Measurements from ENCODE around the gene MYH14.
"Not testable (repeated sequence)": the region's sequence is repeated elsewhere in the genome, so short reads cannot be mapped to it uniquely, and the experiment has no call there.

The MYH14 gene

DNA sequence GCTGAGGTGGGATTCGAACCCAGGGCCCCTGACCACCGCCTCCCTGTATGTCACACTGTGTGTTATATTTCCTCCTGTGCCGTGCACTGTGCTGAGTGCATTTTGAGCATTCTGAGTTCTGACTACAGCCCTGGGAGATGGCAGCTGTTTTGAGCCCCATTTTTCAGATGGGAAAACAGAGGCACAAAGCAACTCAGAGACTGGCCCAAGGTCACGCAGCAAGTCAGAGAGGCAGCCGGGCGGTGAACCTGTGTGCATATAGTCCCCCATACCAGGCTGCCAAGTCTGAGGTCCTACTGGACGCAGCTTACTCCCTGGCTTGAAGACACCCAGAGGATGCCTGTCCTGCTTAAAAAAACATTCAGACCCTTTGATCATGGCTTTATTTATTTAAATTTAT, 17.7 kb downstream of the MYH14 start:
- H3K27ac ChIP-seq = no peak overlapping the region
- no peak overlapping the region for H3K4me3 ChIP-seq

DNA sequence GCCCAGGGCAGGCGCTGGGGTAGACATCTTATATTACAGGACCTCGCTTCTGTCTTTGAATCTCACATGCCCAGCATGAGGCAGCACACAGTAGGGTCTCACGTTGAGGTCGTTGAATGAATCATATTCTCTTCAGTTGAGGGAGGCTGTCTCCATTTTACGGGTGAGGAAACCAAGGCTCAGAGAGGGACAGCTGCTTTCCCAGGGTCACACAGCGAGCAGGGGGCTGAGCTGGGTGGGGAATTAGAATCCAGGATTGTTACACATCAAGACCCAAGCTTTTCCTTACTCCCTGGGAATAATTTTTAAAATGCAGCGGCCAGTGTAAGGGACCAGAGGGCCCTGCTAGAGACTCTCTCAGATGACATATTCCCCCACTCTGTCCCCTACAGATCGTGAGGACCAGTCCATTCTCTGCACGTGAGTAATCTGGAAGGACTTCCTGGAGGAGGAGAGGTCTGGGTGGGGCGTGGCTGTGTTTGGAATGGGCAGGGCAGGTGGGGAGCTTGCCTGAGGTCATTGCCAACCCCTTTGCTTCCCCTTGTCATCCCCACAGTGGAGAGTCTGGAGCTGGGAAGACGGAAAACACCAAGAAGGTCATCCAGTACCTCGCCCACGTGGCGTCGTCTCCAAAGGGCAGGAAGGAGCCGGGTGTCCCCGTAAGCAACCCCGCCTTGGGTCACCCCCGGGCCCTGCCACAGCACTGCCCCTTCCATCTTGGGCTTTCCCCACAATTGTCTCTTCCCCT, 19.4 kb downstream of the MYH14 start:
- no peak overlapping the region for H3K27ac ChIP-seq
- no peak overlapping the region for H3K4me3 ChIP-seq

DNA sequence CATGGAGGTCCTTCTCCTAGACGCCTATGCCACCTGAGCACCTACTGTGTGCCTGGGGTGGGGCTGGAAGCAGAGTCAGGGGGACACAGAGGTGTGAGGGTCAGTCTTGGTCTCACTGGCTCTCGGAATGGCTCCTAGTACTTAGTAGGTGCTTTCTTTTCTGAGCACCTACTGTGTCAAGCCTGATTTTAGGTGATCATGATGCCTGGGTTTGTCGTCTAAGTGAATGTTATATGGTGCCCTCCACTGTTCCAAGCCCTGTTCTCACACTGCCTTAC, 20.0 kb downstream of the MYH14 start:
- H3K27ac ChIP-seq = no peak overlapping the region
- H3K4me3 ChIP-seq = no peak overlapping the region

DNA sequence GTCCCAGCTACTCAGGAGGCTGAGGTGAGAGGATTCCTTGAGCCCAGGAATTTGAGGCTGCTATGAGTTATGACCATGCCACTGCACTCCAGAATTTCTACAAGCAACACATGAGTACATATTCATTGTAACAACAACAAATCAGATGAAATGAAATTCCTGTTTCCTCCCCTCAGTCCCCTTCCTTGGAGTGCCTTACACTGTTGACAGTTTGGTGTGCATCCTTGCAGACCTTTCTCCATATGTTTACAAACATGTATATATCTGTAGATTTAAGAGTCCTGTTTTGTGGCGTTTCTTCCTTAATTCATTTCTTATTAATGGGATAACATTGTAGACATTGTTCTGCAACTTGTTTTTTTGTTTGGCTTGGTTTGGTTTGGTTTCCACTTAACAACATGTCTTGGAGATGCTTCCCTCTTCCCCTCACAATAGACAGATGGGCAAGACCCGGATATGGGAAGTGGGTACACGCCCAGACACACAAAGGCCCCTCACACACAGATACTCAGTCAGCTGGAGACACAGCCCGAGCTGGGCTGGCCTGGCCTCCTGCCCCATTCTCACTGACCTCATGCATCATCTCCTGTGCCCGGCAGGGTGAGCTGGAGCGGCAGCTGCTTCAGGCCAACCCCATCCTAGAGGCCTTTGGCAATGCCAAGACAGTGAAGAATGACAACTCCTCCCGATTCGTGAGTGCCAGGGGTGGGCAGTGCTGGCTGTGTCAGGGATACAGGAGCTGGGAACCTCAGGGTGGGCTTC, 21.7 kb downstream of the MYH14 start:
- Histone ChIP-seq H3K4me3 (no peak overlapping the region), H3K27ac (no peak overlapping the region)

DNA sequence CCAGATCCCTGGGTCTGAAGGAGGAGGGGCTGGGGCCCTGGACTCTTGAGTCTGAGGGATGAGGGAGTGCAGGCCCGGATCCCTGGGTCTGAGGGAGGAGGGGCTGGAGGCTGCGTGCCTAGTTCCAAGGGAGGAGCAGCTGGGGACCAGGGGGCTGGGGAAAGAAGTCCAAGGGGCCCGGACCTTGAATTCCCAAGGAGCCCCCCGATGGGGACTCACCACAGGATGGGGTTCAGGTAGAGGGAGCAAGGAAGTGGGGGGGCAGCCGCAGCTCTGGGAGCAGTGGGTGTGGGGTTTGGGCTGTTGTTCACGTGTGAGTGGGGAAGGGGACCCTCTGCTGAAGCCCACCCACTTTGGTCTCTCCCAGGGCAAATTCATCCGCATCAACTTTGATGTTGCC, 23.1 kb downstream of the MYH14 start:
- H3K27ac ChIP-seq = no peak overlapping the region
- H3K4me3 ChIP-seq = no peak overlapping the region

DNA sequence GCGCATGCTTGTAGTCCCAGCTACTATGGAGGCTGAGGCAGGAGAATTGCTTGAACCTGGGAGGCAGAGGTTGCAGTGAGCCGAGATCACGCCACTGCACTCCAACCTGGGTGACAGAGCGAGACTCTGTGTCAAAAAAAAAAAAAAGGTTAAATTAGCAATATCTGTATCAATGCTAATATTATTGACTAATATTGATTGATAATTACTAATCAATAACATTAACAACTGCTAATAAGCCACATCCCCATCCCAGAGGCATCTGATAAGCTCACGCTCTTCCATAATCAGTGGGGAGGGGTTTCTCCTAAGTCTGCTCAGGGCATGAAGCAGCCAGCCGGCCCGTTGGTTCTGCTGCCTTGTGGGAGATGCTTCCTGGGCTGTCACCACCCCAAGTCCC, 24.7 kb downstream of the MYH14 start:
- H3K4me3 ChIP-seq, H3K27ac ChIP-seq: not testable (repeated sequence)

DNA sequence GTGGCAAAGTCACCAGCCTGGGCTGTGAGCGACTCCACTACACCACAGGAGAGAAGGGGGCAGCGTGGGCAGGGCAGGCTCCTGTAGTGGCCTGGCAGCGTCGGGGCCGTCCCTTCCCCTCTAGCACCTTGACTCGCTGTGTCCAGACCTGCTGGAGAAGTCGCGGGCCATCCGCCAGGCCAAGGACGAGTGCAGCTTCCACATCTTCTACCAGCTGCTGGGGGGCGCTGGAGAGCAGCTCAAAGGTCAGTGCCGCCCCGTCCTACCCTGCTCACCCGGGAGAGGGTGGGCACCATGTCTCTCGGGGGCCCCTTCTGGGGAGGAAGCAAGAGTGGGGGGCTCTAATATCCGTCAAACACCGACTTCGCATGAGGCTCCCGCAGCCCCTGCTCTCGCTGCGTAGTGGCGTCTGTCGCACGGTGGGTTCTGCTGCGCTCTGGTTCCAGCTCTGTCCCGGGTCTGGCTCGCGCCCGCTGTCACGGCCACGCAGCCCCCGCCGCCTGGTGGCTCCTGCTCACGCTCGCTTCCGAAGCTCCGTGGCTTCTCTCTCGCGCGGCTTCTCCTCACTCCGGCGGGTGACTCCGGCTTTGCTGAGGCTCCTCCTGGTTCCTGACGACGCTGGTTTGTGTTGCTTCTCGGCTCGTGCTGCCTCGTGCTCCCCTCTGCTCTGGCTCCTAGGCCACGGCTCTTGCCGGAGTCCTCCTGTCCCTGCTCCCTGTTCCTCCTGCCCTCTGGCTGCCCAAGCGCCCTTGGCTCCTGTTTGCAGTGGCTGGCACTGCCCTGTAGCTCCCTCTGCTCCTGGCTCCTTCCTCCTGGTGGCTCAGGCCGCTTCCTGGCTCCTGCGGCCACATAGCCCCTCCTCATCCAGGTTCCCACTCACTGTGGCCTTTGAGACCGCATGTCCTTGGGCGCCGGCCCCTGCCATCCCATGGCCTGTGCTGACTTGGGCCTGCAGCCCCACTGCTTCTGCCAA, 27.2 kb downstream of the MYH14 start:
- H3K4me3 ChIP-seq = no peak overlapping the region
- no peak overlapping the region for H3K27ac ChIP-seq

DNA sequence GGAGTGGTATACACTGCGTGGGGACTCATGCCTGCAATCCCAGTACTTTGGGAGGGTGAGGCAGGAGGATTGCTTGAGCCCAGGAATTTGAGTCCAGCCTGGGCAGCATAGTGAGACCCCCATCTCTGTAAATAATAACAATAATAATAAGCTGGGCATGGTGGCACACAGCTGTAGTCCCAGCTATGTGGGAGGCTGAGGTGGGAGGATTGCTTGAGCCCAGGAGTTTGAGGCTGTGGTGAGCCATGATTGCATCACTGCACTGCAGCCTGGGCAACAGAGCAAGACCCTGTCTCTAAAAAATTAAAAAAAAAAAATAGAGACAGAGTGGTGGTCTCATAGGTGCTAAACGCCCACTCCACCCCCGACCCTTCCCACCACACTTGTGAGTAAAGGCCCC, 28.0 kb downstream of the MYH14 start:
- H3K27ac ChIP-seq, H3K4me3 ChIP-seq: not testable (repeated sequence)

DNA sequence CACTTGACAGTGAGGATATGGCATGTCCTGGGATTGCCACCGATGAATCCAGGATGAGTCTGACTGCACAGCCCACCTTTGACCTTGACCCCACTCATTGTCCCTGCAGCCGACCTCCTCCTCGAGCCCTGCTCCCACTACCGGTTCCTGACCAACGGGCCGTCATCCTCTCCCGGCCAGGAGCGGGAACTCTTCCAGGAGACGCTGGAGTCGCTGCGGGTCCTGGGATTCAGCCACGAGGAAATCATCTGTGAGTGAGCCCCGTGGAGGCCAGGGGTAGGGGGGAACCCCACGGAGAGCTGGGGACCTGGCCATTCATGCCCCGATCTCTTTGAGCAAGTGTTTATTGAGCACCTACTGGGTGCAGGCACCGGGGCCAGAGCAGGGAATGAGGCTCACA, 28.4 kb downstream of the MYH14 start:
- H3K27ac ChIP-seq = no peak overlapping the region

DNA sequence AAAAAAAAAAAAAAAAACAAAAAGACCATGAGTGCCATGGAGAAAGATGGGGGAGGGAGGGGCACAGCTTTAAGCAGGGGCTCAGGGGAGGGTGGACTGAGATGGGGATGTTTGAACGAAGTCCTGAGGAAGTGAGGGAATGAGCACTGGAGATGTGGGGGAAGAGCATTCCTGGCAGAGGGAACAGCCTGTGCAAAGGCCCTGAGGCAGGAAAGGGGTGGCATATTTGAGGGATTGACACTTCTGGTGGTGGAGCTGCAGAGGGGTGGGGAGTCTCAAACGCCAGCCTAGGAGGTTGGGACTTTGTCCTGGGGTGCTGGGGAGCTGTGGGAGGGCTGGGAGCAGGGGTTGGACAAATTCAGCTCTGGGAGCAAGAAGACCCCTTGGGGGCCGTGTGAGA, 29.2 kb downstream of the MYH14 start:
- Histone ChIP-seq H3K4me3 (no peak overlapping the region), H3K27ac (no peak overlapping the region)

More for the DNA sequence above, 28.4 kb downstream of the MYH14 start:
- H3K4me3 ChIP-seq = no peak overlapping the region

DNA sequence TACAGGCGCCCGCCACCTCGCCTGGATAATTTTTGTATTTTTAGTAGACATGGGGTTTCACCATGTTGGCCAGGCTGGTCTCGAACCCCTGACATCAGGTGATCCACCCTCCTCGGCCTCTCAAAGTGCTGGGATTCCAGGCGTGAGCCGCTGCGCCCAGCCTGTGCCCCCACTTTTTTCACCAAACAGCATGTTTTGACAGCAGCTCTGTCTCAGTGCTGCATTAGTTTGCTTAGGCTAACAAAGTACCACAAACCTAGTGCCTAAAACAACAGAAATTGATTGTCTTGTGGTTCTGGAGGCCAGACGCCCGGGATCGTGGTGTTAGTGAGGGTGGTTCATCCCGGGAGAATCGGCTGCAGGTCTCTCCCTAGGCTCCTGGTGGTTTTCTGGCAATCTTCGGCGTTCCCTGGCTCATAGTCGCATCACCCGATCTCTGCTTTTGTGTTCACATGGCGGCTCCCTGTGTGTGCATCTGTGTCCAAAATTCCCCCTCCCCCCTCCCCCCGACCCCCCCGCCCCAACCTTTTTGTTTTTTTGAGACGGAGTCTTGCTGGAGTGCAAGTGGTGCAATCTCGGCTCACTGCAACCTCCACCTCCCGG, 30.0 kb downstream of the MYH14 start:
- H3K4me3 ChIP-seq = no peak overlapping the region
- no peak overlapping the region for H3K27ac ChIP-seq

DNA sequence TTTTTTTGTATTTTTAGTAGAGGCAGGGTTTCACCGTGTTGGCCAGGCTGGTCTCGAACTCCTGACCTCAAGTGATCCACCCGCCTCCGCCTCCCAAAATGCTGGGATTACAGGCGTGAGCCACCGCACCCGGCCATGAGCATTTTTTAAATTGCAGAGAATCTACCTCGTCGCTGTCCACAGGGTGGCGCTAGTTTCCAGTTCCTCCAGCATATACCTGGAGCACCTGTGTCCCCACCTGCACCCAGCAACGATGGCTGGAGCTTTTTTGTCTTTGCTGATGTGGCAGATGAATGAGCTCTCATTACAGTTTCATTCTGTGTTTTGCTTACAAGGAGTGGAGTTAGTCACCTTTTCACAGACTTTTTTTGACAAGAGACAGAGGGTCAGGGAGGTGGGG, 34.1 kb downstream of the MYH14 start:
- H3K4me3 ChIP-seq, H3K27ac ChIP-seq: not testable (repeated sequence)

DNA sequence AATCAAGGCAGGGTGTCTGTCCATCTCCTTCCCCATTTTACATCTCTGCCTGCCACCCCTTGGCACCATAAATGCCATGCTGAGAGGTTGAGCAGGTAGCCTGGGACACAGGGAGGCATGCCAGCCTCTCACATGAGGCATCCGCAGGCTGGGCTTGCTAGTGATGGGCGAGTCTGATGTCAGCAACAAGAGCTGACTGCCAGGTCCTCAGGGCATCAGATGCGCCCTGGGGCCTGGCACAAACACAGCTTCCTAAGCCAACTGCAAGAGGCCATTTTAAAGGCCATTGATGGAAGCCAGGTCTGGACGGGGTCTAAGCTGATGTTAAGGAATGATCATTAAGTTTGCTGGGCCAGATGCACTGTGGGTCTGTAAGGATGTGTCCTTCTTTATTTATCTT, 34.6 kb downstream of the MYH14 start:
- H3K4me3 ChIP-seq = no peak overlapping the region
- H3K27ac ChIP-seq = no peak overlapping the region

DNA sequence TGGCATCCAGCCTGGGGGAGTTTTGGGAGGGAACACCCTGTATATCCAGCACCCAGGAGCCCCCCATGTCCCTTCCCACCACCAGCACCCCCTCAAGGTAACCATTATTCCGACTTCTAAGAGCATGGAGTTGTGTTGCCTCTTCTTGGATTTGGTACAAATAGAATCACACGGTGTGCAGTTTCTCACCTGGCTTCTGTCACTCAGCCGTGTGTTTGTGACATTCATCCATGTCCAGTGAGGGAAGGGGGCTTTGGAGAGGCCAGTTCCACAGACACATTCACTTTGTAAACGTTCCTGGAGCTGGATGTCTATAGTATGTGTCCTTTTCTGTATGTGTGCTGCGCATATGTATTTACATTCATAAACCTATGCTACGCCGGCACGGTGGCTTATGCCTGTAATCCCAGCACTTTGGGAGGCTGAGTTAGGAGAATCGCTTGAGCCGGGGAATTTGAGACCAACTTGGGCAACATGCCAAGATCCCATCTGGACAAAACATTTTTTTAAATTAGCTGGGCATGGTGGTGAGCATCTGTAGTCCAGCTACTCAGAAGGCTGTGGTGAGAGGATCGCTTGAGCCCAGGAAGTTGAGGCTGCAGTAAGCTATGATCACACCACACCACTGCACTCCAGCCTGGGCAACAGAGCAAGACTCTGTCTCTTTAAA, 36.6 kb downstream of the MYH14 start:
- H3K4me3 ChIP-seq = no peak overlapping the region
- H3K27ac ChIP-seq = no peak overlapping the region

DNA sequence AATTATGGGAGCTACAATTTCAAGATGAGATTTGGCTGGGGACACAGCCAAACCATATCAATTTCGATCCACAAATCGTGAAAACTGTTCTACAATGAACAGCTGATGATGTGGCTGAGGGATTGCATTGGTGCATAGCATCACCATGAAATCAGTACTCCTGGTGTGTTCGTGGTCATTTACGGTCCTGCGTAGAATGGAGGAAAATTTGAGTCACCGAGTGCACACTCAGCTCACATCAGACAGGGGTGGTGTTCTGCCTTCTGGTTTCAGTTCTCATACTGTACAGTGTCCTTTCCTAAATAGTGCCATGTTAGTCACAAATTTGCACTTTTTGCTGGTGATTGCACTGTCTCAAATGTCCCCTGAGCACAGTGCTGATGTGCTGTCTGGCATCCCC, 39.2 kb downstream of the MYH14 start:
- Histone ChIP-seq H3K4me3 (no peak overlapping the region), H3K27ac (no peak overlapping the region)

DNA sequence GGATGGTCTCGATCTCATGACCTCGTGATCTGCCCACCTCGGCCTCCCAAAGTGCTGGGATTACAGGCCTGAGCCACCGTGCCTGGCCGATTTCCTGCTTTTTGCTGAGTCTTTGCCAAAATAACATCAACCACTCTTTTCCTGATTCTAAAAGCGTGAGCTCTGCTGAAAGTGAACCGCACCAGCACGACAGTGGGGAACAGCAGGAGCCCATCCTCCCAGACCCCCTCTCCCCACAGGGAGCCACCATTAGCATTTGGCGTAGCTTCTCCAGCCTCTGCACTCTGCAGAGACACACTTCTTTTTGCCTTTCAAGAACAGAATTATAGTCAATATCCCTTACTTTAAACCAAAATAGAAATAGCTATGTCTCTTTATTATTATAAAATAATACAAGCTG, 41.3 kb downstream of the MYH14 start:
- Histone ChIP-seq H3K27ac (no peak overlapping the region), H3K4me3 (no peak overlapping the region)

DNA sequence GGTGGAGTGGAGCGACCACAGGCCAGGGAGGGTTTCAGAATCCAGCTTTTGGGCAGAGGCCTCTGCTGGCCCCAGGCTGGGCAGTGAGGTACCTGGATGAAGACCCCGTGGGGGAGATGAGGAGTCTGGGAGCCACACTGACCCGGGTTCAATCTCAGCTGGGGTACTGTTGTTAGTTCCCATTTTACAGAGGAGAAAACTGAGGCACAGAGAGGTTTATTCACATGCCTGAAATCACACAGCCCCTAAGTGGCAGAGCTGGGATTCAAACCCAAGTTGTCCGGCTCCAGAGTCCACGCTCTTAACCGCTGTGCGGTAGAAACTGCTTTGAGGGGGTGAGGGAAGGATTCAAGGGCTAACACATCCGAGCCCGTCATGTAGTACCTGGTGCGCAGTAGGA, 45.0 kb downstream of the MYH14 start:
- no peak overlapping the region for H3K4me3 ChIP-seq
- no peak overlapping the region for H3K27ac ChIP-seq

DNA sequence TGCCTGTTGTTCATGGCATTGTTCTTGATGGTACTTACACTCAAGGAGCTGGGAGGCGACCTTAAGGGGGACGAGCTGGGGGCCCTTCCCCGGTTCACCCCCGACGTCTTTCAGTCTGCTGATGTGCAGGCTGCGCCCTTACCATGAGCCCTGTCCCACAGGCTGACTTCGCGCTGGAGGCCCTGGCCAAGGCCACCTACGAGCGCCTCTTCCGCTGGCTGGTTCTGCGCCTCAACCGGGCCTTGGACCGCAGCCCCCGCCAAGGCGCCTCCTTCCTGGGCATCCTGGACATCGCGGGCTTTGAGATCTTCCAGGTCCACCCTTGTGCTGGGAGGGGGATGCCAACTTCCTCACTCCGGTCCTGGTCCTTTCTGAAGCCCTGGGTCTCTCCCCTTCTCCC, 45.4 kb downstream of the MYH14 start:
- no peak overlapping the region for H3K4me3 ChIP-seq
- no peak overlapping the region for H3K27ac ChIP-seq

DNA sequence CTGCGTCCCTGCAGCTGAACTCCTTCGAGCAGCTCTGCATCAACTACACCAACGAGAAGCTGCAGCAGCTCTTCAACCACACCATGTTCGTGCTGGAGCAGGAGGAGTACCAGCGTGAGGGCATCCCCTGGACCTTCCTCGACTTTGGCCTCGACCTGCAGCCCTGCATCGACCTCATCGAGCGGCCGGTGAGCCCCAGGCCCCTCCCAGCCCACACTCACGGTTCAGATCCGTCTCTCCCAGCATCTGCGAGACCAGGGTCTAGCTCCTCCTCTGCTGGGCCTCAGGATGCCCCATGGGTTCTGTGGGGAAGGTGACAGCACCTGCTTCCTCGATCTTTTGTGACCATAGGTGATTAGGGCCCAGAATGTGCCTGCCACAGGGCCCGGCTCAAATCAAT, 46.2 kb downstream of the MYH14 start:
- H3K4me3 ChIP-seq = no peak overlapping the region
- no peak overlapping the region for H3K27ac ChIP-seq

All from skin epidermis (tissue), 12 donors.